GM18907 (cell line): Measurements from ENCODE around the gene TM9SF3.

Source experiments
- ATAC-seq: cut with Tn5 transposase; IDR thresholded peaks from one replicate; pipeline ENCODE4 v1.9.1; 2021; ENCODE audit warnings: mild to moderate bottlenecking, moderate library complexity; ENCODE audit not compliant: unreplicated experiment

TM9SF3 gene

DNA sequence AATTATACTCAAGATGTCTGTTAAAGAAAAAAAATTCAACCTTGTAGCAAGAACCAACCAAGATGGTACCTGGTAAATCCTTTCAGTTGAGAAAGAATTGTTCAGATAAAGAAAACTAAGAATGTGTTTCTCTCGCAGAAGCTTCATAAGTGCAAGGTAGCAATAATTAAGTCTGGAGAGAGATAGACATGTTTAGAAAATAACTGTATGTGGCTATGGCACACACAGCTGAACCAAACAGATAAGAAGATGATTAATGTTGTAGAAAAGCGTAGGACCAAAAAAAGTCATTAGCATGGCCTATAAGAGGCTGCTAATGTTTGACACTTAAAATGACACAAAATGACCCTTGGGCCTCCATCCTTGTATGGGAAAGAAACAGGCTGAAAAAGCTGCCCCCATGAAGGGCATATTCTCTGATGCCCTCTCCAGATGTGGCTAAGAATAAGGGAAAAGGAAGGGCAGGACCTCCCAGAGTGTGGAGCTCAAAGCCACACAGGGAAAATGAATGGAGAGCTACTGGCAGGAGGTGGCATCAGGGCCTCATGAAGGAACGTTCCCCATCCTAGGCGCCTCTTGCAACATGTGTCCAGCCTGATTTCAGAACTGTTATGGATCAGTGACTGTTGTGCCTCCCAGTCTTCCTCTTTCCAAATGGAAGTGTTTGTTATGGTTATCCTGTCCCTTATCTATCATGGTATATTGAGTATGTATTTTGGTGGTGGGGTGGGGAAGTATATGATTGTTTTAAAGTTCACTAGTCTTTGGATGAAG, 103.8 kb downstream of the TM9SF3 start:
- no peak for ATAC-seq

- no peak for ATAC-seq
Observed at GRCh38 chr10:96478355-96478754, 108.5 kb downstream of the TM9SF3 start.

GRCh38 chr10:96473866-96474265, 112.9 kb downstream of the TM9SF3 start:
- ATAC-seq, result no peak

DNA sequence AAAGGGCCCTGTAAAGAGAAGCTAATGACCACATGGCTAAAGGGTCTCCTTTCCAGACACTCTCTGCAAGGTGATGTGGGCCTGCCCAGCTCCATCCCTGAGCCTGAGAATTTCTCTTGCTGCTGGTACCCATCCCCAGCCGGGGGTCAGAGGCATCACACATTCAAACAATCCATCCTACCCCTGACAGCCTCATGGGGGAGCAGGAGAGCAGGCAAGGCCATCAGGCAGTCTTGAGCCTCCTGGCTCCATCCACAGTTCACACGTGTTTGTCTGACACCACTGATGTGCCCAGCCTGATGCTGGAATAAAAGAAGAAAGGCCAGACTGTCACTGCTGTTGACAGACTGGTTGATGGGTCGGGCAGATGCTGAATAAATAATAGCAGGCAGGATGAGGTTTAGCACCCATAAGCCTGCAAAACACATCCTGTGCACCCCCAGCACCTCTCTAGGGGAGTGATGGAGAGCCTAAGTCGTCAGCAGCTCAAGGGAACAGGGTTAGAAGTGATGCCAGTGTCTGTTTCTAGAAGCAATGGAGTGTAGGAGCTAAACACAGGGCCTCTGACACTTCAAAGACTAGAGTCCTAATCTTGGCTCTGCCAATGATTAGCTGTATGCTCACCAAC, 116.6 kb downstream of the TM9SF3 start:
- no peak for ATAC-seq

DNA sequence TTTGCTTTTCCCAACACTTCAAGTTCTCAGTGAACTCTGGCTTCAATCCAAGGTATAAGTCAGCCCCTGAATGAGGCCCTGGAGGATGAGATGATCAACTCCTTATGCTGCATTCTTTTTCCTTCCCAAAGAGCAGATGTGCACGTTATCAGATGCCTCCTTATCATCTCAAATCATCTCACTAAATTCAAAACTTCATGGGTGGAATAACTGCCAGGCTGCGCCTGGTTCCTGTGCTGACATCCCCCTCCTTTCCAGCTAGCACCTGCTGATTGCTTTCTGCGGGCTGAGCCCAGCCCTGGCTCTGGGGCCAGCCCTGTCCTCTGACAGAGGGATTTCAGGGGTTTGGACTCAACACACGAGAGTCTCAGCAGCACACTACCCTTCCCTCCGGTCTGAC, 118.0 kb downstream of the TM9SF3 start:
- ATAC-seq, result no peak
